GM18499 (cell line): ENCODE measurements around the gene SPINK7.

ENCODE experiments used
- ATAC-seq: cut with Tn5 transposase; IDR thresholded peaks from one replicate; pipeline ENCODE4 v1.9.1; 2021; ENCODE audit warnings: moderate number of reproducible peaks; ENCODE audit not compliant: insufficient read depth, unreplicated experiment

SPINK7 gene

DNA sequence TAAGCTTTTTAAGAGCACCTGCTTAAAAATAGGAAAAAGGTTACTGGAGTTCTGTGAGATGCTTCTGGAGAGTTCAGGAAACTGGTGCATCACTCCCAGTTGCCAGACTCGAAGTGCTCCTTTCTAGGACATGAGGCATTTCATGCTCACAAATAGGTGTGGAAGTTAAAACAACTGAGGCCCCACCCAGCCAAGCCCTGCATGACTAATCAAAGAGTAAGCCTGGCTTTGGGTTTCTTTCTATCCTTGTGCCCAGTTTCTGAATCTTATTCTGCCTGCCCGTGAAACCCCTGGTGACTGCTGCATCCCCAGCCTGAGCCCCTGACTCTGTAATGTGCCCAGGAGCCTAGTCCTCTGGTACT, 30.8 kb downstream of the SPINK7 start:
- no peak for ATAC-seq

DNA sequence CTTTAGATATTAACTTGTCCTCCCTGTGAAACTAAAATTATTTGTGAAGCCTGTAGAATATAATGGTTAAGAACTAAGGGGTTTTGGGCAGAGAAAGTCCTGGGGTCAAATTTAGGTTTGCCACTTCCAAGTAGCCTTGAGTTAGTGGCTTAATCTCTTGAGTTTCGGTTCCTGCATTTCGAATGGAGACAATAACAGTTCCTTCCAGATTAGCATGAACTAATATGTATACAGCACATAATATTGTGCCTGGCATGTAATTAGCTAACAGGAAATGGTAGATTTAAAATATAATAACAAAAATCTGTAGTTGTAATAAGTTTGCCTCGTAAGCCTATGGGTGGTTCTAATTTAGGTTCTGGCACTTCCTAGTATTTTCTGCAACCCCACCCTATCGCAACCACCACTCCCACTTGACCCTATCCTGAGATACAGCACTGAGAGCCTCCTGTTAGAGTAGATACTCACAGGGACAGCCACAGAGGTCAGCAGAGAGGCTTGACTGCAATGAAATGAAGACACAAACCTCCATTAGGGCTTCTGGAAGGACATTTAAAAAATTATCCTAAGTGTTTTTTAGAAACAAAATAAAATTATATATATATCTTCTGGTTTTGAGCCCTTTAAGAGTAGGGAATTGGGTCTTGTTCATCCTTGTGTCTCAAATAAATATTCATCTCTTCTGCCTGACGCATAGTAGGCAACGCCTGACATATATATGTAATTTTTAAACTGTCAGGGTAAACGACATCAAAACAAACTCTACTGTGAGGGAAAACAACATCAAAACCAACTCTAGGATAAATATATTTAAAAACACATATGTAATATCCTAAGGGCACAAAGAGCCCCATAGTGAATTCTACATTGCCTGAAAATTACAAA, 31.6 kb downstream of the SPINK7 start:
- ATAC-seq = no peak

- no peak for ATAC-seq
Observed at GRCh38 chr5:148347706-148348105, 35.5 kb downstream of the SPINK7 start.

DNA sequence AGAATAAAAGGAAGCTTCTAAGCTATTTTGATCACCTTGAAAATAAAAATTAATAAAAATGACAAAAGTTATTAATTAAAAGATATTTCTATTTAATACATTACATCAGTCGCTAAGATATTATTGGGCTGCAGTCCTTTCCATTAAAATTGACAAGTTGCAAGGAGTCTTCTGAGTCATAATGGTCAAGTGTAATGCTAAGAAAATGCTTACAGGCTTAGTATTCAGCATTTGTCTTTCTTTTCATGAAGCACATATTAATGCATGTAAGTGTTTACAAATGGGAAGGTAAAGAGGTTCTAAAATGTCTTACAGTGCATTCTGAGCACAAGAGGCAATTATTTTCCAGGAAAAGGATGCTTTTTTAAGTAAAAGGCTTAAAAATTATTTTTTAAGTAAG, 40.5 kb downstream of the SPINK7 start:
- ATAC-seq = no peak

DNA sequence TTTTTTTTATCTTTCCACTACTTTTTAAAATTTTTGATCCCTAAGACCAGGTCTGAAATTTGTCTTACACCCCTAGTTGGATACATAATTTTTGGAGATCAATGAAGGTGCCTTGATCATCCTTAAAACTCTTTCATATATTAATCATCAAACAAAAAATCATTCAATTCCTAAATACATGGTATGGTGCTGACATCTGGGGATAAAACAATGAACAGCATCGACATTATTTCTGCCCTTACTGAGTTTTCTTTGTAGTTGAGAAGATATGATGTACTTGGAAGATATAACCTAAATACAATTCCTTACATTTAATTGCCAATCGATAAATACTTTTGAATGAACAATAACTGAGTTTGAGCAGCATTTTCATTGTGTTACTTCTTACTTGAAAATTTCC, 41.4 kb downstream of the SPINK7 start:
- ATAC-seq = no peak

GRCh38 chr5:148364343-148364742, 52.1 kb downstream of the SPINK7 start:
- ATAC-seq = no peak
